BLaER1 treated with 17β-estradiol and CSF1 and Interleukin-3, amounts not matched to agents 10 nM and 100 nM (cell line): ENCODE results near the gene GPR158.
"Not testable (repeated sequence)": the region's sequence is repeated elsewhere in the genome, so short reads cannot be mapped to it uniquely, and the experiment has no call there.

Source experiments
- H3K27ac ChIP-seq, 11 experiments: shearing (Covaris generic); formaldehyde crosslinking; 2 replicates each; pipeline ENCODE4 v1.8.1; 2022
- H3K27me3 ChIP-seq, 11 experiments: shearing (Covaris generic); formaldehyde crosslinking; 2 replicates each; pipeline ENCODE4 v1.8.1; 2022
- H3K36me3 ChIP-seq, 11 experiments: shearing (Covaris generic); formaldehyde crosslinking; 2 replicates each; pipeline ENCODE4 v1.8.1; 2022
- H3K4me1 ChIP-seq, 10 experiments: shearing (Covaris generic); formaldehyde crosslinking; 2 replicates each; pipeline ENCODE4 v1.8.1; 2022
- H3K4me2 ChIP-seq, 11 experiments: shearing (Covaris generic); formaldehyde crosslinking; 2 replicates each; pipeline ENCODE4 v1.8.1; 2022
- H3K4me3 ChIP-seq, 10 experiments: shearing (Covaris generic); formaldehyde crosslinking; 2 replicates each; pipeline ENCODE4 v1.8.1; 2022
- H3K9ac ChIP-seq, 11 experiments: shearing (Covaris generic); formaldehyde crosslinking; 2 replicates each; pipeline ENCODE4 v1.8.1; 2022
- H3K9me3 ChIP-seq, 11 experiments: shearing (Covaris generic); formaldehyde crosslinking; replicated peaks in 1 of 11; 2 replicates each; pipeline ENCODE4 v1.8.1; 2022
- H4K20me1 ChIP-seq, 11 experiments: shearing (Covaris generic); formaldehyde crosslinking; 2 replicates each; pipeline ENCODE4 v1.8.1; 2022
- Cebpa-rat ChIP-seq, 11 experiments: shearing (Covaris generic); IDR thresholded peaks; 2 replicates each; pipeline ENCODE4 v1.8.1; 2022

GPR158 gene

GRCh38 chr10:25174461-25175230 lies at the start of gene GPR158:
TSS of gene GPR158 (plus strand) at chr10:25175001. CDS start at chr10:25175421, 420 bp downstream.
- H3K36me3 ChIP-seq, result no peaks in the 10 kb centered on the region
- TF ChIP-seq Cebpa-rat (IDR thresholded peaks at IDR 0.05), result no peak
- no peaks in the 10 kb centered on the region for H4K20me1 ChIP-seq
- no peak within 1 kb of the TSS for H3K4me3 ChIP-seq
- H3K9ac ChIP-seq, result no peak within 1 kb of the TSS
- no peak within 1 kb of the TSS for H3K4me2 ChIP-seq
- no peak within 1 kb of the TSS for H3K27ac ChIP-seq
- no peaks in the 10 kb centered on the region for H3K27me3 ChIP-seq
- 0 out of 20 replicates have a peak, but pooled peaks cover 0 to 7% (median 0%) of the 10 kb centered on the region in 10 experiments for H3K4me1 ChIP-seq
- peaks cover 19 to 30% (median 26%) of the 10 kb centered on the region in 11 experiments for H3K9me3 ChIP-seq

GRCh38 chr10:25125201-25125611 lies 49.6 kb upstream of the GPR158 start:
- Histone ChIP-seq H3K27me3 (no peaks in the 10 kb centered on the region), H3K4me1 (peaks cover 0 to 24% (median 21%) of the 10 kb centered on the region in 10 experiments; a peak in 16 of 20 replicates), H4K20me1 (no peaks in the 10 kb centered on the region), H3K36me3 (no peaks in the 10 kb centered on the region), H3K4me3 (no peak overlapping the region), H3K9ac (no peak overlapping the region), H3K4me2 (peak overlapping the region in 8 of 11 experiments; percentile 16 to 54 (median 42); a peak in 12 of 22 replicates), H3K9me3 (peaks cover 6 to 16% (median 11%) of the 10 kb centered on the region in 11 experiments; a peak in 19 of 22 replicates), H3K27ac (no peak overlapping the region)
- no peak for TF ChIP-seq Cebpa-rat (IDR thresholded peaks at IDR 0.05)

- Histone ChIP-seq H3K27me3 (no peaks in the 10 kb centered on the region), H3K9ac (no peak overlapping the region), H3K36me3 (no peaks in the 10 kb centered on the region), H3K4me2 (peak overlapping the region in 9 of 11 experiments; percentile 16 to 53 (median 36); a peak in 12 of 22 replicates), H3K4me3 (no peak overlapping the region), H4K20me1 (no peaks in the 10 kb centered on the region), H3K9me3 (peaks cover 11 to 23% (median 16%) of the 10 kb centered on the region in 11 experiments; a peak in 20 of 22 replicates), H3K4me1 (peaks cover 0 to 36% (median 28%) of the 10 kb centered on the region in 10 experiments; a peak in 16 of 20 replicates), H3K27ac (no peak overlapping the region)
- no peak for TF ChIP-seq Cebpa-rat (IDR thresholded peaks at IDR 0.05)
Measured at GRCh38 chr10:25129592-25129991, 45.2 kb upstream of the GPR158 start.

- peaks cover 0 to 27% (median 20%) of the 10 kb centered on the region in 10 experiments; a peak in 16 of 20 replicates for H3K4me1 ChIP-seq
- no peaks in the 10 kb centered on the region for H3K36me3 ChIP-seq
- no peak for TF ChIP-seq Cebpa-rat (IDR thresholded peaks at IDR 0.05)
- peak overlapping the region in 9 of 11 experiments; percentile 9 to 53 (median 36); a peak in 11 of 22 replicates for H3K4me2 ChIP-seq
- no peak overlapping the region for H3K9ac ChIP-seq
- H3K27ac ChIP-seq, result no peak overlapping the region
- no peaks in the 10 kb centered on the region for H4K20me1 ChIP-seq
- H3K4me3 ChIP-seq, result no peak overlapping the region
- H3K27me3 ChIP-seq, result no peaks in the 10 kb centered on the region
- peaks cover 11 to 23% (median 16%) of the 10 kb centered on the region in 11 experiments; a peak in 20 of 22 replicates for H3K9me3 ChIP-seq
Measured at GRCh38 chr10:25130906-25131305, 43.9 kb upstream of the GPR158 start.

- TF ChIP-seq Cebpa-rat (IDR thresholded peaks at IDR 0.05), result no peak
- H4K20me1 ChIP-seq, result no peaks in the 10 kb centered on the region
Measured at GRCh38 chr10:25142116-25142864, 32.5 kb upstream of the GPR158 start.

GRCh38 chr10:25157650-25158049 lies 17.2 kb upstream of the GPR158 start:
- Histone ChIP-seq H3K27me3 (no peaks in the 10 kb centered on the region), H3K4me1 (no peaks in the 10 kb centered on the region), H3K4me3 (no peak overlapping the region), H3K9me3 (peaks cover 0 to 6% (median 0%) of the 10 kb centered on the region in 11 experiments; a peak in 1 of 22 replicates), H3K36me3 (no peaks in the 10 kb centered on the region), H3K27ac (no peak overlapping the region), H3K4me2 (no peak overlapping the region), H4K20me1 (no peaks in the 10 kb centered on the region), H3K9ac (no peak overlapping the region)
- no peak for TF ChIP-seq Cebpa-rat (IDR thresholded peaks at IDR 0.05)

More at GRCh38 chr10:25142116-25142864, 32.5 kb upstream of the GPR158 start:
- Histone ChIP-seq H3K4me3 (no peak overlapping the region), H3K4me2 (no peak overlapping the region), H3K27ac (no peak overlapping the region), H3K27me3 (no peaks in the 10 kb centered on the region), H3K36me3 (no peaks in the 10 kb centered on the region), H3K9me3 (no peaks in the 10 kb centered on the region), H3K9ac (no peak overlapping the region), H3K4me1 (no peaks in the 10 kb centered on the region)

GRCh38 chr10:25159591-25159990 lies 15.2 kb upstream of the GPR158 start:
- H4K20me1 ChIP-seq, result no peaks in the 10 kb centered on the region

GRCh38 chr10:25162391-25162790 lies 12.4 kb upstream of the GPR158 start:
- no peak for TF ChIP-seq Cebpa-rat (IDR thresholded peaks at IDR 0.05)
- Histone ChIP-seq H3K4me1 (no peaks in the 10 kb centered on the region), H4K20me1 (no peaks in the 10 kb centered on the region), H3K9me3 (peaks cover 0 to 6% (median 0%) of the 10 kb centered on the region in 11 experiments; a peak in 2 of 22 replicates), H3K27ac (no peak overlapping the region), H3K27me3 (no peaks in the 10 kb centered on the region), H3K4me3 (no peak overlapping the region), H3K4me2 (no peak overlapping the region), H3K9ac (no peak overlapping the region), H3K36me3 (no peaks in the 10 kb centered on the region)

More at GRCh38 chr10:25159591-25159990, 15.2 kb upstream of the GPR158 start:
- no peaks in the 10 kb centered on the region for H3K36me3 ChIP-seq
- no peaks in the 10 kb centered on the region for H3K4me1 ChIP-seq
- H3K4me3 ChIP-seq, result no peak overlapping the region
- peaks cover 0 to 6% (median 0%) of the 10 kb centered on the region in 11 experiments; a peak in 2 of 22 replicates for H3K9me3 ChIP-seq
- H3K27ac ChIP-seq, result no peak overlapping the region
- no peak overlapping the region for H3K9ac ChIP-seq
- no peaks in the 10 kb centered on the region for H3K27me3 ChIP-seq
- H3K4me2 ChIP-seq, result no peak overlapping the region
- no peak for TF ChIP-seq Cebpa-rat (IDR thresholded peaks at IDR 0.05)

- not testable (repeated sequence) for H3K4me3 ChIP-seq, H4K20me1 ChIP-seq, H3K27ac ChIP-seq, H3K4me2 ChIP-seq, H3K4me1 ChIP-seq, H3K27me3 ChIP-seq, H3K36me3 ChIP-seq, H3K9ac ChIP-seq, H3K9me3 ChIP-seq
Measured at GRCh38 chr10:25163464-25163863, 11.3 kb upstream of the GPR158 start.
